Chondrocyte (in vitro differentiated cells): ENCODE data around the gene TAAR8. TPM values are rescaled to one million over a fixed set of nuclear protein-coding genes. Genes with fewer than 3 reads are reported as not detected.
"Not testable (repeated sequence)": the region's sequence is repeated elsewhere in the genome, so short reads cannot be mapped to it uniquely, and the experiment has no call there.

Experiments
- DNase-seq: peaks from one replicate; pipeline ENCODE4 v3.0.0; 2021; ENCODE audit warnings: mixed read lengths, low spot score
- H3K27ac Mint-ChIP-seq: one replicate; pipeline ENCODE4 v1.8.0; 2021; ENCODE audit warnings: mild to moderate bottlenecking, moderate library complexity, mixed read lengths; ENCODE audit not compliant: unreplicated experiment
- H3K27me3 Mint-ChIP-seq: 2 replicates; pipeline ENCODE4 v1.8.0; 2021; ENCODE audit warnings: low read depth, mixed read lengths
- H3K36me3 Mint-ChIP-seq: 2 replicates; pipeline ENCODE4 v1.8.0; 2021; ENCODE audit warnings: low read depth, mixed read lengths
- H3K4me1 Mint-ChIP-seq: 2 replicates; pipeline ENCODE4 v1.8.0; 2021; ENCODE audit warnings: low read depth, mild to moderate bottlenecking, mixed read lengths
- H3K4me3 Mint-ChIP-seq: one replicate; pipeline ENCODE4 v1.8.0; 2021; ENCODE audit warnings: mild to moderate bottlenecking, moderate library complexity, mixed read lengths; ENCODE audit not compliant: unreplicated experiment
- H3K9me3 Mint-ChIP-seq: 2 replicates; pipeline ENCODE4 v1.8.0; 2021; ENCODE audit warnings: low read depth, mixed read lengths
- total RNA-seq: library from RNA; stranded (reverse); gene quantifications from 3 replicates; pipeline ENCODE4 v1.2.1, GENCODE V29; 2021
- TF ChIP-seq, protein P1 (sequence below): fragments of 200-600 bp; sonication (generic); IDR thresholded peaks from 2 replicates; pipeline ENCODE4 v1.5.0; 2021; ENCODE audit warnings: antibody characterized with exemption, mild to moderate bottlenecking, moderate library complexity

TAAR8 gene
- total RNA-seq, 1 donor from 2014 or later: not detected

DNA sequence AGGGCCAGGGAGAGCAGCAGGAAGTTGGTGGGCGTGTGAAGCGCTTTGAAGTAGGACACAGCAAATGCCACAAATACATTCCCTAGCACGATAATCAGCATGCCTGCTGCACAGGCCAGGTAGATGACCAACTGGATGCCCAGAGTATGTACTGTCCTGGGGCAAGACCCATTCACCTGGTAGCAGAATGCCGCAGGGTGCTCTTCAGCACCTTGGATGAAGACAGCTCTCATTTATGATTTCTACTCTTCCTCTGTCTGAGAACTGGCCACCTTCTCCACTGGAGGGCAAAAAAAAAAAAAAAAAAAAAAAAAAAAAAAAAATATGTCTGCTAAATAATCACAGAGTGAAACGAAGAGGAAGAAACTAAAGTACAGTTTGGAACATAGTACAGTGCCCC is 37.0 kb downstream of the TAAR8 start, which contains the start of gene TAAR5:
Gene TAAR5 (minus strand): TSS at position 288 of the 400 bp plus-strand sequence. CDS start 55 bp downstream, at position 233.
- TF ChIP-seq, protein P1, sequence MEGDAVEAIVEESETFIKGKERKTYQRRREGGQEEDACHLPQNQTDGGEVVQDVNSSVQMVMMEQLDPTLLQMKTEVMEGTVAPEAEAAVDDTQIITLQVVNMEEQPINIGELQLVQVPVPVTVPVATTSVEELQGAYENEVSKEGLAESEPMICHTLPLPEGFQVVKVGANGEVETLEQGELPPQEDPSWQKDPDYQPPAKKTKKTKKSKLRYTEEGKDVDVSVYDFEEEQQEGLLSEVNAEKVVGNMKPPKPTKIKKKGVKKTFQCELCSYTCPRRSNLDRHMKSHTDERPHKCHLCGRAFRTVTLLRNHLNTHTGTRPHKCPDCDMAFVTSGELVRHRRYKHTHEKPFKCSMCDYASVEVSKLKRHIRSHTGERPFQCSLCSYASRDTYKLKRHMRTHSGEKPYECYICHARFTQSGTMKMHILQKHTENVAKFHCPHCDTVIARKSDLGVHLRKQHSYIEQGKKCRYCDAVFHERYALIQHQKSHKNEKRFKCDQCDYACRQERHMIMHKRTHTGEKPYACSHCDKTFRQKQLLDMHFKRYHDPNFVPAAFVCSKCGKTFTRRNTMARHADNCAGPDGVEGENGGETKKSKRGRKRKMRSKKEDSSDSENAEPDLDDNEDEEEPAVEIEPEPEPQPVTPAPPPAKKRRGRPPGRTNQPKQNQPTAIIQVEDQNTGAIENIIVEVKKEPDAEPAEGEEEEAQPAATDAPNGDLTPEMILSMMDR: no peak
- no peaks in the 10 kb centered on the region for H3K4me1 Mint-ChIP-seq
- H3K27me3 Mint-ChIP-seq: peaks cover 22% of the 10 kb centered on the region
- DNase-seq: no peak
- no peaks in the 10 kb centered on the region for H3K36me3 Mint-ChIP-seq
- no peaks in the 10 kb centered on the region for H3K9me3 Mint-ChIP-seq
- no peak within 1 kb of the TSS for H3K27ac Mint-ChIP-seq
- no peak within 1 kb of the TSS for H3K4me3 Mint-ChIP-seq

DNA sequence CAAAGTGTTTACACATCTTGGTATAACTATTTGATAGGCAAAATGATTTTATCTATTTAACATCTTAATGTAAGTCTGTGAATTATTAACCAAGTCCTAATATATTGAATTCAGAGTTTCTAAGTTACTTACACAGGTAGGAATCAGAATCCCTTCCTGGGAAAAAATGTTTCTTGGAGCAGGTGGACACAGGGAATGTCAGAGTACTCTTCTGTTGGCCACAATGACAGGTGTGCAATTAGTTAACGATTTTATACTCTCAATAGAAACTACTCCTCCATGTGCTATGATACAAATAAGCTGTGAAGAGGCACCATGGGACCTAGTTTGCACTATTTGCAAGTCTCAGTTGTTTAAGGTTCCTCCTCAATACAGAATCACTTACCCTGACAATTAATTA is 37.9 kb downstream of the TAAR8 start:
- H3K4me1 Mint-ChIP-seq: no peaks in the 10 kb centered on the region
- H3K27me3 Mint-ChIP-seq: peaks cover 19% of the 10 kb centered on the region
- TF ChIP-seq, protein P1: no peak
- no peaks in the 10 kb centered on the region for H3K9me3 Mint-ChIP-seq
- DNase-seq: no peak
- H3K27ac Mint-ChIP-seq: no peak overlapping the region
- H3K4me3 Mint-ChIP-seq: no peak overlapping the region
- no peaks in the 10 kb centered on the region for H3K36me3 Mint-ChIP-seq

DNA sequence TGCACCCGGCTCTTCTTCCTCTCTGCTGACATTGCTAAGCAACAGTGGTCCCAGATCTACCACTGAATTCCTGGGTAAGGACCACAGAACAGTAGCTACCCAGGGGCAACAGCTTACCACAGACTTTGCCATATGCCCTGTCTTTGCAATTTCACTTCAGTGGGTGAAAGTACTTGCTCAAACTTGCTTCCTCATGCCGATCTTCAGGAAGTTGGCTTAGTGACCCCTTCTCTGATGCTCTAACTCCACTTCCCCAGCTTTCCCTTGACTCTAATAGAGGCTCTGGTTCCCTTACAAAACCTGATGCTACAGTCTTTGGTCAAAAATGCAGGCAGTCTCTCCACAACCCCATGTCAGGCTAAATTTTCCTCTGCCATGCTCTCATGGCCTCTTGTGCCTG is 40.4 kb downstream of the TAAR8 start:
- TF ChIP-seq, protein P1: no peak
- Mint-ChIP-seq H3K27me3 (peaks cover 19% of the 10 kb centered on the region), H3K9me3 (no peaks in the 10 kb centered on the region), H3K4me3 (no peak overlapping the region), H3K27ac (no peak overlapping the region), H3K36me3 (no peaks in the 10 kb centered on the region), H3K4me1 (no peaks in the 10 kb centered on the region)
- no peak for DNase-seq

DNA sequence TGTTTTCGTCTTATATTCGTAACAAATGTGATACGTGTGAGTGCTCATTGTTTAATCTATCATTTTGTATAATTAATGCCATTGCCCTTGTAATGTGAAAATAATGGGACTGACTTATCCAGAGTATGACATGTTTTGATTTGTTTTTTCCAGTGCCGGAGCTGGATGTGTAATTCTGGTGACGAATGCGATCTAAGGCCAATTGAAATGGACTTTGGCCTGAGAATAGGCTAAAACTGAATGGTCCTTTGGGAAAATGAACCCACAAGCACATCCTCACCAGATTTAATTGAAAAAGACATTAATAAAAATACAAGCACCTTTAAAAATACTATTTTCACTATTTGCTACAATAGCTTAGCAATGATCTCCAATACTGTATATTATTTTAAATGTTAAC is 43.7 kb downstream of the TAAR8 start:
- Mint-ChIP-seq H3K4me1 (no peaks in the 10 kb centered on the region), H3K27ac (no peak overlapping the region), H3K9me3 (no peaks in the 10 kb centered on the region), H3K27me3 (peaks cover 17% of the 10 kb centered on the region), H3K4me3 (no peak overlapping the region), H3K36me3 (peaks cover 2% of the 10 kb centered on the region)
- TF ChIP-seq, protein P1: no peak
- no peak for DNase-seq

DNA sequence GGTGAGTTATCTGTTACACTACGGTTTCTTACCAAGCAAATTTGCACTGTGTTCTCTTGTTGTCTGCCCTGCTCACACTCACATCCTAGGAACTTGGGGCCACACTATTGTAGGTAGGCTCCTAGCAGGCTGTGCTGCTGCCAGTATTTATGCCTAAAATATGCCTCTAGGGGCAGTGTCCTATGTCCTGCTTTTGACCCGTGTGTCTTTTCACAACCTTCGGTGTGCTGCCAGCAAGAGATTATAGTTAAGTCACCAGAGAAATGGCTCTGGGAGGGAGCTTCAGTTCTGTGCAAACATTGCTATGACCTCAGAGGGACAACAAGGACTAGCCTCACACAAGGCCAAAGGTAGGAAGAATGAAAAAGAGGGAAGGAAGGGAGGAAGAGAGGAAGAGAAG is 46.0 kb downstream of the TAAR8 start:
- Mint-ChIP-seq H3K36me3 (peaks cover 2% of the 10 kb centered on the region), H3K4me3 (no peak overlapping the region), H3K9me3 (no peaks in the 10 kb centered on the region), H3K27me3 (peaks cover 17% of the 10 kb centered on the region), H3K27ac (no peak overlapping the region), H3K4me1 (no peaks in the 10 kb centered on the region)
- TF ChIP-seq, protein P1: peak; percentile 42
- DNase-seq: no peak

DNA sequence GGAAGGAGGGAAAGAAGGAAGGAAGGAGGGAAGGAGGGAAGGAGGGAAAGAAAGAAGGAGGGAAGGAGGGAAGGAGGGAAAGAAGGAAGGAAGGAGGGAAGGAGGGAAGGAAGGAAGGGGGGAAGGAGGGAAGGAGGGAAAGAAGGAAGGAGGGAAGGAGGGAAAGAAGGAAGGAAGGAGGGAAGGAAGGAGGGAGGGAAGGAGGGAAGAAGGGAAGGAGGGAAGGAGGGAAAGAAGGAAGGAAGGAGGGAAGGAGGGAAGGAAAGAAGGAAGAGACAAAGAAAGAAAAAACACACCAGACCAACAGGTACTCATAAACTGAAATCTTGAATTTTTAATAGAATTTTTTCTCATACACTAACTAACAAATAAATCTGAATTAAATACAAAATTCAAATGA is 48.4 kb downstream of the TAAR8 start:
- H3K4me3 Mint-ChIP-seq, H3K27ac Mint-ChIP-seq, H3K9me3 Mint-ChIP-seq, H3K4me1 Mint-ChIP-seq, DNase-seq, H3K36me3 Mint-ChIP-seq: not testable (repeated sequence)
- peaks cover 20% of the 10 kb centered on the region for H3K27me3 Mint-ChIP-seq
